AG04449 (cell line): Measurements from ENCODE around the gene STK32B.
"Not testable (repeated sequence)": the region's sequence is repeated elsewhere in the genome, so short reads cannot be mapped to it uniquely, and the experiment has no call there.

Experiments
- CTCF ChIA-PET: fragments of 350-600 bp; formaldehyde crosslinking; extraction: SDS; loops from one replicate; lab custom pipeline; 2021; ENCODE audit warnings: antibody characterized with exemption; lab: Yijun Ruan, JAX
- POLR2A ChIA-PET: fragments of 400-600, 350-600 bp; formaldehyde crosslinking; extraction: SDS; loops from one replicate; lab custom pipeline; 2020; ENCODE audit warnings: antibody characterized with exemption, inconsistent platforms; lab: Yijun Ruan, JAX
- DNase-seq: peaks from one replicate; pipeline ENCODE4 v3.0.0-alpha.2; 2010; ENCODE audit warnings: low read depth, low spot score
- H3K4me3 ChIP-seq: 2 replicates; pipeline ENCODE4 v1.5.1; 2011; ENCODE audit warnings: low read depth, mild to moderate bottlenecking, control low read depth, low read length
- TF ChIP-seq, protein P1 (sequence below): IDR thresholded peaks from one replicate; pipeline ENCODE4 v1.5.1; 2011; ENCODE audit warnings: mild to moderate bottlenecking, moderate library complexity, low read length, control low read depth, inconsistent platforms; ENCODE audit not compliant: insufficient read depth; ENCODE audit errors: missing control alignments

Gene STK32B

DNA sequence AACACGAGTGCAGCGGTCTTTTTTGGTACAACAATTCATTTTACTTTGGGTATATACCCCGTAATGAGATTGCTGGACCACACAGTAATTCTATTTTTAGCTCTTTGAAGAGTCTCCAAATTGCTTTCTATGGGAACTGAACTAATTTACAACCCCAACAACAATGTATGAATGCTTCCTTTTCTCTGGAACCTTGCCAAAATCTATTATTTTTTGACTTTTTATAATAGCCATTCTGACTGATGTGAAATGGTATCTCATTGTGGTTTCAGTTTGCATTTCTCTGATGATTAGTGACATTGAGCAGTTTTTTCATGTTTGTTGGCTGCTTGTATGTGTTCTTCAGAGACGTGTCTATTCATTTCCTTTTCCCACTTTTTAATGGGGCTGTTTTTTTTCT lies 240.8 kb downstream of the STK32B start:
- ChIA-PET POLR2A (no interaction called here), CTCF (no interaction called here)
- TF ChIP-seq, protein P1, sequence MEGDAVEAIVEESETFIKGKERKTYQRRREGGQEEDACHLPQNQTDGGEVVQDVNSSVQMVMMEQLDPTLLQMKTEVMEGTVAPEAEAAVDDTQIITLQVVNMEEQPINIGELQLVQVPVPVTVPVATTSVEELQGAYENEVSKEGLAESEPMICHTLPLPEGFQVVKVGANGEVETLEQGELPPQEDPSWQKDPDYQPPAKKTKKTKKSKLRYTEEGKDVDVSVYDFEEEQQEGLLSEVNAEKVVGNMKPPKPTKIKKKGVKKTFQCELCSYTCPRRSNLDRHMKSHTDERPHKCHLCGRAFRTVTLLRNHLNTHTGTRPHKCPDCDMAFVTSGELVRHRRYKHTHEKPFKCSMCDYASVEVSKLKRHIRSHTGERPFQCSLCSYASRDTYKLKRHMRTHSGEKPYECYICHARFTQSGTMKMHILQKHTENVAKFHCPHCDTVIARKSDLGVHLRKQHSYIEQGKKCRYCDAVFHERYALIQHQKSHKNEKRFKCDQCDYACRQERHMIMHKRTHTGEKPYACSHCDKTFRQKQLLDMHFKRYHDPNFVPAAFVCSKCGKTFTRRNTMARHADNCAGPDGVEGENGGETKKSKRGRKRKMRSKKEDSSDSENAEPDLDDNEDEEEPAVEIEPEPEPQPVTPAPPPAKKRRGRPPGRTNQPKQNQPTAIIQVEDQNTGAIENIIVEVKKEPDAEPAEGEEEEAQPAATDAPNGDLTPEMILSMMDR, result no peak
- DNase-seq, result no peak
- H3K4me3 ChIP-seq, result no peak overlapping the region

DNA sequence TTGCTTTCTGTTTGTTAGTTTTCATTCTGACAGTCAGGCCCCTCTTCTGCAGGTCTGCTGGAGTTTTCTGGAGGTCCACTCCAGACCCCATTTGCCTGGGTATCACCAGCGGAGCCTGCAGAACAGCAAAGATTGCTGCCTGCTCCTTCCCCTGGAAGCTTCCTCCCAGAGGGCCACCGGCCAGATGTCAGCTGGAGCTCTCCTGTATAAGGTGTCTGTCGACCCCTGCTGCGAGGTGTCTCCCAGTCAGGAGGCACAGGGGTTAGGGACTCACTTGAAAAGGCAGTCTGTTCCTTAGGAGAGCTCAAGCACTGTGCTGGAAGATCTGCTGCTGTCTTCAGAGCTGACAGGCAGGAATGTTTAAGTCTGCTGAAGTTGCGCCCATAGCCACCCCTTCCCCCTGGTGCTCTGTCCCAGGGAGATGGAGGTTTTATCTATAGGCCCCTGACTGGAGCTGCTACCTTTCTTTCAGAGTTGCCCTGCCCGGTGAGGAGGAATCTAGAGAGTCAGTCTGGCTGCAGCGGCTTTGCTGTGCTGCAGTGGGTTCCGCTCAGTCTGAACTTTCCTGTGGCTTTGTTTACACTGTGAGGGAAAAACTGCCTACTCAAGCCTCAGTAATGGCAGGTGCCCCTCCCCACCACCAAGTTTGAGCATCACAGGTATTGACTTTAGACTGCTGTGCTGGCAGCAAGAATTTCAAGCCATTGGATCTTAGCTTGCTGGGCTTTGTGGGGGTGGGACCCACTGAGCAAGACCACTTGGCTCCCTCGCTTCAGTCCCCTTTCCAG lies 246.9 kb downstream of the STK32B start:
- H3K4me3 ChIP-seq, DNase-seq, CTCF ChIA-PET, POLR2A ChIA-PET: not testable (repeated sequence)

DNA sequence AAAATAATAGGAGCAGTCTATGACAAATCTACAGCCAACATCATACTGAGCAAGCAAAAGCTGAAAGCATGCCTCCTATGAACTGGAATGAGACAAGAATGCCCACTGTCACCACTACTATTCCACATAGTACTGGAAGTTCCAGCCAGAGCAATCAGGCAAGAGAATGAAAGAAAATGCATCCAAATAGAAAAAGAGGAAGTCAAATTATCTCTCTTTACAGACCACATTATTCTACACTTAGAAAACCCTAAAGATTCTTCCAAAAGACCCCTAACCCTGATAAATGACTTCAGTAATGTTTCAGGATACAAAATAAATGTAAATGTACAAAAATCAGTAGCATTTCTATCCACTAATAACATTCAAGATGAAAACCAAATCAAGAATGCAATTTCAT lies 249.0 kb downstream of the STK32B start:
- DNase-seq, result no peak
- CTCF ChIA-PET, result no interaction called here
- POLR2A ChIA-PET, result no interaction called here
- H3K4me3 ChIP-seq, result no peak overlapping the region
- TF ChIP-seq, protein P1, result no peak

- TF ChIP-seq, protein P1, result no peak
- no peak for DNase-seq
- ChIA-PET POLR2A (no interaction called here), CTCF (no interaction called here)
- no peak overlapping the region for H3K4me3 ChIP-seq
These were observed 256.6 kb downstream of the STK32B start for GRCh38 chr4:5307928-5308327.

DNA sequence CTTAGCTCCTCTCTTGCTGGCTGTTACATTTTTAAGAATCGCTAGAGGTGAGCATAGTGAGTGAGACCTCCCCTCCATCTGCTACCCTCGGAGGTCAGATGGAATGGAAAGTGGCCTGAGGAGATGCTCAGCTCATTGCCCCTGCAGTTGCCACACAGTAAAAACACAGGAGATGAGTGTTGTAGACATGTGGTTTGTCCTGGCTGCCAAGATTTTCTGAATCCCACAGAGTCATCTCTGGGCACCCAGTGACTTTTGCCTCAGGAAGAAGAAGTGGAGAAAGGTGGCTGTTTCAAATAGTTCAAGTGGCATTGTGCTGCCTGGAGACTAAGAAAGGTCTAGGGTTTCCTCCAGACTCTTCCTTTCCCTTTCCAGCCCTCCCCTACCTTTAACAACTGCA lies 271.0 kb downstream of the STK32B start:
- TF ChIP-seq, protein P1, result no peak
- CTCF ChIA-PET, result no interaction called here
- no peak overlapping the region for H3K4me3 ChIP-seq
- POLR2A ChIA-PET, result no interaction called here
- no peak for DNase-seq

DNA sequence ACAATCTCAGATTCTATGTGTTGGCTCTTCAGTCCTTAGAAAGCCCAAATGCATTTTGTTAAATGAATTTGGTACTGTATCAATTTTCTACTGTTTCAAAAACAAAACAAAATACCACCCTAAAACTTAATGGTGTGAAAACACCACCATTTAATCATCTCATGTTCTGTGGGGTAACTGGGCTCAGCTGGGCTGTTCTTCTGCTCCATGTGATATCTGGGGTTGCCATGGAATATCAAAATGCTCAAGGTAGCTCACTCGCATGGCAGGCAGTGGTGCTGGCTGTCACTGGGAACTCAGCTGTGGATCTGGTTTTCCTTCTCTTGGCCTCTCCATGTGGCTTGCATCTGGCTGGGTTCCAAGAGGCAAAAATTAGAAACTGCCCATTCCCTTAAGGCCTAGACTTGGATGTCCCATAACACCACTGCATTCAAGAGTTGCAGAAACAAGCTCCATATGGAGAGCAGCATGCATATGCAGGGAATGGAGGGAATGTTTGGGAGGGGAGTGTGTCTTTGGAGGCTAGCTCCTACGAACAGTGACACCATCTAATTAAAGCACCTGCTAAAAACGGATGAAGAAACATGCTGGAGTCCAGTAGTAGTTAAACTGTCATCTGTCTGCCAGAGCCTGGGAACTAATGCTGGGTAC lies 279.2 kb downstream of the STK32B start:
- ChIA-PET CTCF (no interaction called here), POLR2A (no interaction called here)
- DNase-seq, result no peak
- no peak overlapping the region for H3K4me3 ChIP-seq
- TF ChIP-seq, protein P1, result no peak
